Large intestine (tissue), 1 donor: ENCODE data around the gene CES2. TPM values are rescaled to one million over a fixed set of nuclear protein-coding genes. Genes with fewer than 3 reads are reported as not detected.

Experiments used
- polyA plus RNA-seq: library from polyadenylated mRNA; unstranded; fragments of 120-200 nt; gene quantifications from one replicate; pipeline ENCODE4 v1.2.1, GENCODE V29; 2013

Gene CES2
- polyA plus RNA-seq, 1 donor = 181 TPM

Other genes starting within 250 kb of the CES2 start
- 52.1 TPM for gene CMTM4, start 238.8 kb upstream of the CES2 start, polyA plus RNA-seq
- 107 TPM for gene DYNC1LI2, start 183.9 kb upstream of the CES2 start, polyA plus RNA-seq
- 0.09 TPM for gene TERB1, start 133.9 kb upstream of the CES2 start, polyA plus RNA-seq
- gene NAE1, start 104.5 kb upstream of the CES2 start, polyA plus RNA-seq = 67.6 TPM
- 12.1 TPM for gene CA7, start 91.1 kb upstream of the CES2 start, polyA plus RNA-seq
- gene PDP2, start 55.0 kb upstream of the CES2 start, polyA plus RNA-seq = 9.6 TPM
- gene CDH16, start 16.6 kb upstream of the CES2 start, polyA plus RNA-seq = 7.9 TPM
- gene RRAD, start 10.0 kb upstream of the CES2 start, polyA plus RNA-seq = 2.0 TPM
- gene CIAO2B, start 1.1 kb upstream of the CES2 start, polyA plus RNA-seq = 82.1 TPM
- gene CES3, start 25.8 kb downstream of the CES2 start, polyA plus RNA-seq = 16.0 TPM
- gene CES4A, start 53.1 kb downstream of the CES2 start, polyA plus RNA-seq = 23.5 TPM
- gene CBFB, start 93.6 kb downstream of the CES2 start, polyA plus RNA-seq = 25.1 TPM
- 14.3 TPM for gene PHAF1, start 174.4 kb downstream of the CES2 start, polyA plus RNA-seq
- gene B3GNT9, start 215.5 kb downstream of the CES2 start, polyA plus RNA-seq = 5.5 TPM
- gene TRADD, start 224.4 kb downstream of the CES2 start, polyA plus RNA-seq = 13.2 TPM
- 5.0 TPM for gene FBXL8, start 224.4 kb downstream of the CES2 start, polyA plus RNA-seq
- 8.2 TPM for gene HSF4, start 229.2 kb downstream of the CES2 start, polyA plus RNA-seq
- 5.8 TPM for gene NOL3, start 235.0 kb downstream of the CES2 start, polyA plus RNA-seq
- 29.2 TPM for gene MATCAP1, start 248.4 kb downstream of the CES2 start, polyA plus RNA-seq